Neural cell (in vitro differentiated cells): ENCODE data around the gene RAB3C. TPM values are rescaled to one million over a fixed set of nuclear protein-coding genes. Genes with fewer than 3 reads are reported as not detected.
A peak's percentile ranks its signal among the peaks of the same experiment; 100 is the strongest.

Source experiments
- H2AFZ ChIP-seq: fragments of 200-600, 300-800 bp; sonication (generic), shearing (Covaris generic); 2 replicates; pipeline ENCODE4 v1.6.0; 2014; ENCODE audit warnings: low read depth, mild to moderate bottlenecking, antibody characterized with exemption, low read length, moderate library complexity
- H3F3A ChIP-seq: fragments of 200-600 bp; shearing (Covaris generic); 2 replicates; pipeline ENCODE4 v1.6.1; 2016; ENCODE audit warnings: mild to moderate bottlenecking, moderate library complexity, mixed read lengths, antibody characterized with exemption, low read length; ENCODE audit not compliant: insufficient read depth, poor library complexity, severe bottlenecking
- H3K27ac ChIP-seq: fragments of 200-600, 300-800 bp; sonication (generic), shearing (Covaris generic); 2 replicates; pipeline ENCODE4 v1.5.1; 2014; ENCODE audit warnings: mild to moderate bottlenecking, low read length, moderate library complexity
- H3K27me3 ChIP-seq: fragments of 300-800, 200-600 bp; sonication (generic), shearing (Covaris generic); 2 replicates; pipeline ENCODE4 v1.6.0; 2014; ENCODE audit warnings: mild to moderate bottlenecking, low read depth, low read length, moderate library complexity; ENCODE audit not compliant: insufficient read depth
- H3K36me3 ChIP-seq: fragments of 300-800, 200-600 bp; sonication (generic), shearing (Covaris generic); 2 replicates; pipeline ENCODE4 v1.5.1; 2014; ENCODE audit warnings: mild to moderate bottlenecking, antibody characterized with exemption, low read length, moderate library complexity; ENCODE audit not compliant: insufficient read depth
- H3K4me2 ChIP-seq: fragments of 300-800, 200-600 bp; sonication (generic), shearing (Covaris generic); 2 replicates; pipeline ENCODE4 v1.6.0; 2014; ENCODE audit warnings: mild to moderate bottlenecking, low read length
- H3K4me3 ChIP-seq: fragments of 300-800, 200-600 bp; sonication (generic), shearing (Covaris generic); 2 replicates; pipeline ENCODE4 v1.5.1; 2014; ENCODE audit warnings: mild to moderate bottlenecking, low read length, moderate library complexity
- H3K79me2 ChIP-seq: fragments of 200-600 bp; shearing (Covaris generic); replicated peaks from 2 replicates; pipeline ENCODE4 v1.6.0; 2014; ENCODE audit warnings: mild to moderate bottlenecking, low read length, moderate library complexity; ENCODE audit not compliant: insufficient read depth
- H3K9ac ChIP-seq: fragments of 300-800, 200-600 bp; sonication (generic), shearing (Covaris generic); 2 replicates; pipeline ENCODE4 v1.6.1; 2016; ENCODE audit warnings: mild to moderate bottlenecking, low read length, mixed read lengths
- H3K9me2 ChIP-seq: fragments of 200-600 bp; shearing (Covaris generic); 2 replicates; pipeline ENCODE4 v1.6.1; 2016; ENCODE audit warnings: mild to moderate bottlenecking, low read length, mixed read lengths; ENCODE audit not compliant: insufficient read depth
- H3K9me3 ChIP-seq: fragments of 200-600, 300-800 bp; sonication (generic), shearing (Covaris generic); 2 replicates; pipeline ENCODE4 v1.6.1; 2016; ENCODE audit warnings: mild to moderate bottlenecking, mixed run types, low read length, moderate library complexity, mixed read lengths
- H4K20me1 ChIP-seq: fragments of 200-600 bp; shearing (Covaris generic); 2 replicates; pipeline ENCODE4 v1.6.1; 2016; ENCODE audit warnings: mild to moderate bottlenecking, mixed run types; ENCODE audit not compliant: insufficient read depth
- EP300 ChIP-seq: fragments of 450-650 bp; conservative IDR thresholded peaks from 2 replicates; pipeline ENCODE4 v1.6.1; 2014; ENCODE audit warnings: antibody characterized with exemption, mild to moderate bottlenecking, moderate library complexity; ENCODE audit not compliant: poor library complexity, severe bottlenecking
- EZH2 ChIP-seq: fragments of 200-600, 300-800 bp; shearing (Covaris generic), sonication (generic); IDR thresholded peaks from 2 replicates; pipeline ENCODE4 v1.6.1; 2014; ENCODE audit warnings: antibody characterized with exemption, low read length, borderline replicate concordance, mild to moderate bottlenecking; ENCODE audit not compliant: insufficient read depth, poor library complexity, severe bottlenecking
- MXI1 ChIP-seq: fragments of 450-650 bp; conservative IDR thresholded peaks from 2 replicates; pipeline ENCODE4 v1.6.1; 2014; ENCODE audit warnings: antibody characterized with exemption, mild to moderate bottlenecking; ENCODE audit not compliant: poor library complexity, severe bottlenecking
- POLR2AphosphoS5 ChIP-seq: IDR thresholded peaks from 2 replicates; pipeline ENCODE4 v1.6.1; 2012
- RAD21 ChIP-seq: fragments of 450-650 bp; conservative IDR thresholded peaks from 2 replicates; pipeline ENCODE4 v1.6.1; 2014; ENCODE audit warnings: antibody characterized with exemption, mild to moderate bottlenecking, moderate library complexity
- SMC3 ChIP-seq: fragments of 450-650 bp; conservative IDR thresholded peaks from 2 replicates; pipeline ENCODE4 v1.6.1; 2014; ENCODE audit warnings: antibody characterized with exemption, mild to moderate bottlenecking, moderate library complexity; ENCODE audit not compliant: poor library complexity
- TAF1 ChIP-seq: IDR thresholded peaks from 2 replicates; pipeline ENCODE4 v1.6.1; 2012; ENCODE audit warnings: low read depth
- polyA plus RNA-seq: library from polyadenylated mRNA; depleted of rRNA; stranded (reverse); fragments of >200 nt; gene quantifications from 2 replicates; pipeline ENCODE4 v1.2.3, GENCODE V29; 2014
- TF ChIP-seq, protein P1 (sequence below): fragments of 450-650 bp; IDR thresholded peaks from 2 replicates; pipeline ENCODE4 v1.5.1; 2014; ENCODE audit warnings: antibody characterized with exemption, mild to moderate bottlenecking, moderate library complexity; ENCODE audit not compliant: poor library complexity, severe bottlenecking
- TF ChIP-seq, protein P2 (sequence below): IDR thresholded peaks from 2 replicates; pipeline ENCODE4 v1.6.1; 2012; ENCODE audit warnings: borderline replicate concordance

The RAB3C gene
- polyA plus RNA-seq, 1 donor from 2014 or later = 94.3 TPM

DNA sequence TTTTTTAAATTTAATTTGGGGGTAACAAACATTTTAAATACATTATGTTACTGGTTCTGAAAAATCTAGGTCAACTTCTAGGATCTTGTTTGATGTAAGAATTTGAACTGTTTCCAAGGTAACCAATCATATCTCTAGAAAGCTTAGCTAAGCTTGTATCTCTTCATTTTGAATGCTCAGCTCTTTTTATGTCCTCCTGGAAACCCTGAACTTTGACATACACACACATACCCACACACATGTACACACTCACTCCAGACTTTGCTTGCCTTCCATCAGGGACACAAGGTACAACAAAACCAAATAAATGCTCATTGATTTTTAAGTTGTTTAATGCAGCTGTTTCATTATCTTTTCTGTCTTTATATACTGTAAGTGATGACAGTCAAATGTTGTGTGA, 178.5 kb downstream of the RAB3C start:
- Histone ChIP-seq H3K9me3 (no peaks in the 10 kb centered on the region), H3F3A (no peaks in the 10 kb centered on the region), H3K27ac (peak overlapping the region; percentile 11), H3K27me3 (no peaks in the 10 kb centered on the region), H4K20me1 (no peaks in the 10 kb centered on the region), H3K4me2 (no peak overlapping the region), H2AFZ (no peak overlapping the region), H3K36me3 (no peaks in the 10 kb centered on the region), H3K9me2 (no peaks in the 10 kb centered on the region), H3K79me2 (no peaks in the 10 kb centered on the region), H3K4me3 (no peak overlapping the region), H3K9ac (no peak overlapping the region)
- TF ChIP-seq, protein P1, sequence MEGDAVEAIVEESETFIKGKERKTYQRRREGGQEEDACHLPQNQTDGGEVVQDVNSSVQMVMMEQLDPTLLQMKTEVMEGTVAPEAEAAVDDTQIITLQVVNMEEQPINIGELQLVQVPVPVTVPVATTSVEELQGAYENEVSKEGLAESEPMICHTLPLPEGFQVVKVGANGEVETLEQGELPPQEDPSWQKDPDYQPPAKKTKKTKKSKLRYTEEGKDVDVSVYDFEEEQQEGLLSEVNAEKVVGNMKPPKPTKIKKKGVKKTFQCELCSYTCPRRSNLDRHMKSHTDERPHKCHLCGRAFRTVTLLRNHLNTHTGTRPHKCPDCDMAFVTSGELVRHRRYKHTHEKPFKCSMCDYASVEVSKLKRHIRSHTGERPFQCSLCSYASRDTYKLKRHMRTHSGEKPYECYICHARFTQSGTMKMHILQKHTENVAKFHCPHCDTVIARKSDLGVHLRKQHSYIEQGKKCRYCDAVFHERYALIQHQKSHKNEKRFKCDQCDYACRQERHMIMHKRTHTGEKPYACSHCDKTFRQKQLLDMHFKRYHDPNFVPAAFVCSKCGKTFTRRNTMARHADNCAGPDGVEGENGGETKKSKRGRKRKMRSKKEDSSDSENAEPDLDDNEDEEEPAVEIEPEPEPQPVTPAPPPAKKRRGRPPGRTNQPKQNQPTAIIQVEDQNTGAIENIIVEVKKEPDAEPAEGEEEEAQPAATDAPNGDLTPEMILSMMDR = no peak
- TF ChIP-seq EZH2 = no peak

DNA sequence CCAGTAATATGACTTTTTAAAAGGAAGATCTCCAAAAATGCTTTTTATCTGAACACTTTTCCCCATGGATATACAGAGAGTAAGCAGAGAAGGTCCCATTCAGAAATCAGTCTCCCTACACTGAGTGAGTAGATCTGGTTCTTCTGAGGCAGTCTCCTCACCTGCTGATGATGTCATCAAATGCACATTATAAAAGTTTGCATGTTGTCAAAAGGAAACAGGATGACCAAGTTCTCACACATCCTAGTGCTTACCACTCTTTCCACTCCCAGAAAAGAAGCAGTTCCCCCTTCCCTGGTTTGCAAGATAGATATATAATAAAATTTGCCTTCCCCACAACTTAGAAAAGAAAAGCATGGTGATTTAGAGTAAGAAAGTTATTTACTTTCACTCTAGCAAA, 180.5 kb downstream of the RAB3C start:
- no peaks in the 10 kb centered on the region for H3K9me3 ChIP-seq
- no peak overlapping the region for H3K9ac ChIP-seq
- H3K27me3 ChIP-seq = no peaks in the 10 kb centered on the region
- no peak overlapping the region for H3K4me2 ChIP-seq
- H3K9me2 ChIP-seq = no peaks in the 10 kb centered on the region
- H3K79me2 ChIP-seq = no peaks in the 10 kb centered on the region
- TF ChIP-seq EZH2 (no peak), POLR2AphosphoS5 (no peak), TAF1 (no peak), MXI1 (no peak), EP300 (no peak), SMC3 (no peak), RAD21 (no peak)
- TF ChIP-seq, protein P1 = no peak
- TF ChIP-seq, protein P2, sequence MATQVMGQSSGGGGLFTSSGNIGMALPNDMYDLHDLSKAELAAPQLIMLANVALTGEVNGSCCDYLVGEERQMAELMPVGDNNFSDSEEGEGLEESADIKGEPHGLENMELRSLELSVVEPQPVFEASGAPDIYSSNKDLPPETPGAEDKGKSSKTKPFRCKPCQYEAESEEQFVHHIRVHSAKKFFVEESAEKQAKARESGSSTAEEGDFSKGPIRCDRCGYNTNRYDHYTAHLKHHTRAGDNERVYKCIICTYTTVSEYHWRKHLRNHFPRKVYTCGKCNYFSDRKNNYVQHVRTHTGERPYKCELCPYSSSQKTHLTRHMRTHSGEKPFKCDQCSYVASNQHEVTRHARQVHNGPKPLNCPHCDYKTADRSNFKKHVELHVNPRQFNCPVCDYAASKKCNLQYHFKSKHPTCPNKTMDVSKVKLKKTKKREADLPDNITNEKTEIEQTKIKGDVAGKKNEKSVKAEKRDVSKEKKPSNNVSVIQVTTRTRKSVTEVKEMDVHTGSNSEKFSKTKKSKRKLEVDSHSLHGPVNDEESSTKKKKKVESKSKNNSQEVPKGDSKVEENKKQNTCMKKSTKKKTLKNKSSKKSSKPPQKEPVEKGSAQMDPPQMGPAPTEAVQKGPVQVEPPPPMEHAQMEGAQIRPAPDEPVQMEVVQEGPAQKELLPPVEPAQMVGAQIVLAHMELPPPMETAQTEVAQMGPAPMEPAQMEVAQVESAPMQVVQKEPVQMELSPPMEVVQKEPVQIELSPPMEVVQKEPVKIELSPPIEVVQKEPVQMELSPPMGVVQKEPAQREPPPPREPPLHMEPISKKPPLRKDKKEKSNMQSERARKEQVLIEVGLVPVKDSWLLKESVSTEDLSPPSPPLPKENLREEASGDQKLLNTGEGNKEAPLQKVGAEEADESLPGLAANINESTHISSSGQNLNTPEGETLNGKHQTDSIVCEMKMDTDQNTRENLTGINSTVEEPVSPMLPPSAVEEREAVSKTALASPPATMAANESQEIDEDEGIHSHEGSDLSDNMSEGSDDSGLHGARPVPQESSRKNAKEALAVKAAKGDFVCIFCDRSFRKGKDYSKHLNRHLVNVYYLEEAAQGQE = no peak
- no peaks in the 10 kb centered on the region for H3K36me3 ChIP-seq
- no peaks in the 10 kb centered on the region for H3F3A ChIP-seq
- no peak overlapping the region for H3K27ac ChIP-seq
- no peaks in the 10 kb centered on the region for H4K20me1 ChIP-seq
- no peak overlapping the region for H2AFZ ChIP-seq
- no peak overlapping the region for H3K4me3 ChIP-seq
